ENCODE measurements around the gene G6PC1.
"Not testable (repeated sequence)": the region's sequence is repeated elsewhere in the genome, so short reads cannot be mapped to it uniquely, and the experiment has no call there.

G6PC1 gene

GRCh38 chr17:42900460-42901331 lies at the start of gene G6PC1:
Gene G6PC1, plus strand, starts transcription at chr17:42900799. Its CDS starts 78 bp downstream, at chr17:42900877.
- no peak for DNase-seq (ENCODE audit: low read depth)
- H3K4me3 ChIP-seq (ENCODE audit: low read depth, low read length): no peak within 1 kb of the TSS
- TF ChIP-seq, protein P1, sequence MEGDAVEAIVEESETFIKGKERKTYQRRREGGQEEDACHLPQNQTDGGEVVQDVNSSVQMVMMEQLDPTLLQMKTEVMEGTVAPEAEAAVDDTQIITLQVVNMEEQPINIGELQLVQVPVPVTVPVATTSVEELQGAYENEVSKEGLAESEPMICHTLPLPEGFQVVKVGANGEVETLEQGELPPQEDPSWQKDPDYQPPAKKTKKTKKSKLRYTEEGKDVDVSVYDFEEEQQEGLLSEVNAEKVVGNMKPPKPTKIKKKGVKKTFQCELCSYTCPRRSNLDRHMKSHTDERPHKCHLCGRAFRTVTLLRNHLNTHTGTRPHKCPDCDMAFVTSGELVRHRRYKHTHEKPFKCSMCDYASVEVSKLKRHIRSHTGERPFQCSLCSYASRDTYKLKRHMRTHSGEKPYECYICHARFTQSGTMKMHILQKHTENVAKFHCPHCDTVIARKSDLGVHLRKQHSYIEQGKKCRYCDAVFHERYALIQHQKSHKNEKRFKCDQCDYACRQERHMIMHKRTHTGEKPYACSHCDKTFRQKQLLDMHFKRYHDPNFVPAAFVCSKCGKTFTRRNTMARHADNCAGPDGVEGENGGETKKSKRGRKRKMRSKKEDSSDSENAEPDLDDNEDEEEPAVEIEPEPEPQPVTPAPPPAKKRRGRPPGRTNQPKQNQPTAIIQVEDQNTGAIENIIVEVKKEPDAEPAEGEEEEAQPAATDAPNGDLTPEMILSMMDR (IDR thresholded peaks at IDR 0.05; ENCODE audit: low read depth, low read length, missing control alignments): no peak

- no peak within 1 kb of the TSS for H3K4me3 ChIP-seq (ENCODE audit: low read depth, low read length)
- no peak for DNase-seq (ENCODE audit: low read depth)
- TF ChIP-seq, protein P1 (IDR thresholded peaks at IDR 0.05; ENCODE audit: low read depth, low read length, missing control alignments): no peak
Measured at GRCh38 chr17:42850954-42851353, 49.6 kb upstream of the G6PC1 start, which contains the start of gene AOC3. Gene AOC3, plus strand, starts transcription at chr17:42851199. Its CDS starts 145 bp downstream, at chr17:42851344.

DNA sequence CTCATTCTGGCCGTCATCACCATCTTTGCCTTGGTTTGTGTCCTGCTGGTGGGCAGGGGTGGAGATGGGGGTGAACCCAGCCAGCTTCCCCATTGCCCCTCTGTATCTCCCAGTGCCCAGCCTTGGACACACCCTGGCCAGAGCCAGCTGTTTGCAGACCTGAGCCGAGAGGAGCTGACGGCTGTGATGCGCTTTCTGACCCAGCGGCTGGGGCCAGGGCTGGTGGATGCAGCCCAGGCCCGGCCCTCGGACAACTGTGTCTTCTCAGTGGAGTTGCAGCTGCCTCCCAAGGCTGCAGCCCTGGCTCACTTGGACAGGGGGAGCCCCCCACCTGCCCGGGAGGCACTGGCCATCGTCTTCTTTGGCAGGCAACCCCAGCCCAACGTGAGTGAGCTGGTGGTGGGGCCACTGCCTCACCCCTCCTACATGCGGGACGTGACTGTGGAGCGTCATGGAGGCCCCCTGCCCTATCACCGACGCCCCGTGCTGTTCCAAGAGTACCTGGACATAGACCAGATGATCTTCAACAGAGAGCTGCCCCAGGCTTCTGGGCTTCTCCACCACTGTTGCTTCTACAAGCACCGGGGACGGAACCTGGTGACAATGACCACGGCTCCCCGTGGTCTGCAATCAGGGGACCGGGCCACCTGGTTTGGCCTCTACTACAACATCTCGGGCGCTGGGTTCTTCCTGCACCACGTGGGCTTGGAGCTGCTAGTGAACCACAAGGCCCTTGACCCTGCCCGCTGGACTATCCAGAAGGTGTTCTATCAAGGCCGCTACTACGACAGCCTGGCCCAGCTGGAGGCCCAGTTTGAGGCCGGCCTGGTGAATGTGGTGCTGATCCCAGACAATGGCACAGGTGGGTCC lies 49.0 kb upstream of the G6PC1 start:
- DNase-seq (ENCODE audit: low read depth); H3K4me3 ChIP-seq (ENCODE audit: low read depth, low read length): not testable (repeated sequence)

DNA sequence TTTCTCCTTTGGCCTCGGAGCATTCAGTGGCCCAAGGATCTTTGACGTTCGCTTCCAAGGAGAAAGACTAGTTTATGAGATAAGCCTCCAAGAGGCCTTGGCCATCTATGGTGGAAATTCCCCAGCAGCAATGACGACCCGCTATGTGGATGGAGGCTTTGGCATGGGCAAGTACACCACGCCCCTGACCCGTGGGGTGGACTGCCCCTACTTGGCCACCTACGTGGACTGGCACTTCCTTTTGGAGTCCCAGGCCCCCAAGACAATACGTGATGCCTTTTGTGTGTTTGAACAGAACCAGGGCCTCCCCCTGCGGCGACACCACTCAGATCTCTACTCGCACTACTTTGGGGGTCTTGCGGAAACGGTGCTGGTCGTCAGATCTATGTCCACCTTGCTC lies 48.2 kb upstream of the G6PC1 start:
- H3K4me3 ChIP-seq (ENCODE audit: low read depth, low read length): no peak overlapping the region
- TF ChIP-seq, protein P1 (IDR thresholded peaks at IDR 0.05; ENCODE audit: low read depth, low read length, missing control alignments): no peak
- no peak for DNase-seq (ENCODE audit: low read depth)

GRCh38 chr17:42853004-42853403 lies 47.6 kb upstream of the G6PC1 start:
- no peak overlapping the region for H3K4me3 ChIP-seq (ENCODE audit: low read depth, low read length)
- TF ChIP-seq, protein P1 (IDR thresholded peaks at IDR 0.05; ENCODE audit: low read depth, low read length, missing control alignments): no peak
- no peak for DNase-seq (ENCODE audit: low read depth)

GRCh38 chr17:42853597-42853967 lies 47.0 kb upstream of the G6PC1 start:
- DNase-seq (ENCODE audit: low read depth): no peak
- no peak overlapping the region for H3K4me3 ChIP-seq (ENCODE audit: low read depth, low read length)
- TF ChIP-seq, protein P1 (IDR thresholded peaks at IDR 0.05; ENCODE audit: low read depth, low read length, missing control alignments): no peak

Measured in GM12864 (cell line).